Non-pigmented ciliary epithelial cell (primary cell): Measurements from ENCODE around the gene MEOX2.

ENCODE experiments used
- DNase-seq: peaks from one replicate; pipeline ENCODE4 v3.0.0-alpha.2; 2010; ENCODE audit warnings: low read depth

MEOX2 gene

GRCh38 chr7:15681186-15681585 is 5.3 kb downstream of the MEOX2 start:
- DNase-seq, result no peak

- DNase-seq, result no peak
Observed at GRCh38 chr7:15680446-15680845, 6.0 kb downstream of the MEOX2 start.

DNA sequence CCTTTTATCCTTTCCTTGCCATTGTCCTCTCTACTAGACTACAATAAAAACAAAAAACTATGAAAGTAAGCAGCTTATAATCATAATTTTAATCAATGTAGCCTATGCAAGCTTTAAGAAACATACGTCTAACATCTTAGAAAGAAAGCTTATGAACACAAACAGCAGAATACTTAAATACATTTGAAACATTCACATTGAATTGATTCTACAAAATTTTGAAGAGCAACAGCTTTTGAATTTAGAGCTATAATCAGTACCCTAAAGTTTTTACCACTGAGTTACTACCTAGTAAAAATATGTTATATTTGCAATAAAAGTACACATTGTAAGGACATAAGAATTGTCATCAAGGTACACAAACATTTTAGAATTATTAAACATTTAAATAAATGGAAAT is 7.2 kb downstream of the MEOX2 start:
- no peak for DNase-seq

- no peak for DNase-seq
Observed at GRCh38 chr7:15678653-15679052, 7.8 kb downstream of the MEOX2 start.

DNA sequence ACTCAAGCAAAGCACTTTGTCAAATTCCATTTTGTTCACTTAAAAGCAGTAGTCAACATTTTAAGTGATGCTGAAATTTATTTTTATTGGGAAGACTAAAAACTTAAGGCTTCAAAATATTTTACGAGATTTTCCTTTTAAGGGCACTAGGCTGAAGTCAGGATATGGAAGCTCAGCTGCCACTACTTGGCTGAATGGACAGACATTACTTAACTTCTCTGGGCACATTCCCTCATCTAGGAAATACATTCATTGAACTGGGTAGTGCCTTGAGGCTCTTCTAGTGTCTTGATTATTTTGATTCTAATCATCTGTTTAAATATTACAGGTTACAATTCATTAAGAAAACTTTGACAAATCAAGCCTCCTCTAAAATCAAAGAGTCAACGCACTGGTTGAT is 11.1 kb downstream of the MEOX2 start:
- no peak for DNase-seq

- DNase-seq, result no peak
Observed at GRCh38 chr7:15674586-15674985, 11.9 kb downstream of the MEOX2 start.

- no peak for DNase-seq
Observed at GRCh38 chr7:15669443-15670090, 16.9 kb downstream of the MEOX2 start.

DNA sequence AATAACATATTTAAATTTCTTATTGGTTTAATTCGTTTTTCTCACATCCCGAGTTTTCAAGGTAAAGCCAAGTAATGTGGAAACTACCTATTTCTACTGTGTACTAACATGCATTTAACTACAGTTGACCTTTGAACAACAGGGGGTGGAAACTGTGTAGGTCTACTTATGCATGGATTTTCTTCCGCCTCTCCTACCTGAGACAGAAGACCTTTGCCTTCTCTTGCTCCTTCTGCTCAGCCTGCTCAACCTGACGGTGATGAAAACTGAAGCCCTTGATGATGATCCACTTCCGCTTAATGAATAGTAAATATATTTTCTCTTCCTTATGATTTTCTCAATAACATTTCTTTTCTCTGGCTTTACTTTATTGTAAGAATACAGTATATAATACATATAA is 18.5 kb downstream of the MEOX2 start:
- DNase-seq, result no peak

DNA sequence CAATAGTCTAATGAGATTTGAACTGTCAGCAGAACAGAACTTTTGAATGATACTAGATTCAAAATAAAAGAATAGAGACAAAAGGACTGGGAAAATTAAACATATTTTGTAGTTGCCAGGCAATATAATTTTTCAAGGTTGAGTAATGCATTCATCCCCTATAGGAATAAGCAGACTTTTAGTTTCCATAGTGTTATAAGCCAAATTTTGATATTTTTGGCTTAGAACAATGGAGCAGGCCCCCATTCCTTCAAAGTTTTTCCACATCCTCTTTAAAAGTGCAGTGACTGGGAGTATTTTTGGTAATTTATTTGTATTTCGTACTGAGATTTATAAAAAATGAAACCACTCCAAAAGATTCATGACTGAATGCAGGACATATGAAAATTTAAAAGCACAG is 24.0 kb downstream of the MEOX2 start:
- no peak for DNase-seq

DNA sequence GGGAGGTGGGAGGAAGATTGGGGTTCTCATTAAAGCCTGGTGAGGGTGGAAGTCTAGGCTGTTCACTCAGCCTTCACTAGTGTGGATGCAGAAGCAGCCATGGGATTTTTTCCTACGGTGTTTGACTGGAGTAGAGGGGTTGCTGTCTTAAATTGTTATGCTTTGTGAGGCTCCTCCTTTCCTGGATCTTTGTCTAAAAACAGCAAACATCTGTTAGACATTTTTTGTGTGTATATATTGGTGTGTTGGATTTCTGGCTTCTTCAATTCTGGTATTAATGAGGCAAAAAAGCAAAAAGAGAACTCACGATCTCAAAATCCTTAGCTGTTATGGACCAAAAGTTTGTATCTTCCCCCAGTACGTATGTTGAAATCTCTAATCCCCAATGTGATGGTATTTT is 28.2 kb downstream of the MEOX2 start:
- DNase-seq, result no peak

- DNase-seq, result no peak
Observed at GRCh38 chr7:15652776-15653290, 33.6 kb downstream of the MEOX2 start.

DNA sequence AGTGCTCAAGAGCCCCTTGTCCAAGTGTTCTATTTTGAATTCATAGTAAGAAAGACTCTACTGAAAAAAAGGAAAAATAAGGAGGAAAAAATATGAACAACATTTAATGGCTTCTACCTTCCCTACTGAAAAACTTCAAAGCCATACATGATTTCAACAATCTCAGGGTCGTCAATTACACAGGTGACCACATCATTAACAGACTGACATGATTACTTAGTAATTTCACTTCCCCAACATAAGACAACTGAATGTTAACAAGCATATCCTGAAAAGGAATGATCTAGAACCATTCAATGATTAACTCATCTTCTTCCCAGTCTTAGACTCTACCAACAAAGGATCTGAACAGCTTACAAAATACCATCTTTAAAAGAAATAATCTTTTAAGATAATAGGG is 34.8 kb downstream of the MEOX2 start:
- no peak for DNase-seq

- DNase-seq, result no peak
Observed at GRCh38 chr7:15650787-15651186, 35.7 kb downstream of the MEOX2 start.

DNA sequence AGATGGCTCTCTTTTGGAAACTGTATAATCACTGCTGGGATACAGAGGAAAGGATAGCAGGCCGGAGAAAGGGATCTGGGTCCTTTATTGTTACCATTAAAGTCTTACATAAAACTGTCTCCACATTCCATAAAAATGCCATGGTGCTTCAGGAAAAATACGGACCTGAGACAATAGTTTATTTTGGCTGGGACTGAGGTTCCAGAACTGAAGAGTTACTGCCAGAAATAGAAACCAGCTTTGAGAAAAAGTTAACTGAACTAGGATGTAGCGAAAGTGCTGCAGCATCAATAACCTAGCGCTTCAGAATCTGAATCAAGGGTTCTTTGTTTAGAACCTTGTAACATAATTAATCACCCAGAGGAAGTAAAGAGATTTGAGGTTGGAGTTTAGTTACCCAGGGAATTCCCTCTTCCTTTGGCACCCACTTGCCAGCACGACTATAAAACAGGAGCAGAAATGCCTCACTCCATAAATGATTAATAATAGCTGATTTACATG is 38.0 kb downstream of the MEOX2 start:
- no peak for DNase-seq

DNA sequence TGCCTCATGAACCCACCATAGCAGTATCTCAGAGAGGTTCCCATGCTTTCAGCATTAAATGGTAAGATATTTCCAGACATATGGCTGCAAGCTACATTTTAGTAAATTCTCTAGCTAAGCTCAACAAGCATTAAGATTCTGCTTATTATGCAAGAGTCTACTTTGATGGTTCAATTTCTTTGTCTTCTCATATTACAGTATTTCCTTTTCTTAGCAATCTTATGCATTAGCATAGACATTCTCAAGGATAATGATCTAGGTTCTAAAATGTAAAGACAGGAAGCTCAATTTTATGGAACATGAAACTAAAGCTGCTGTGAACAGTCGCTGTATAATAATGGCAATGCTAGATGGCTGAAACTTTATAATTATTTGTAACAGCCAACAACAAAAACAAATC is 39.2 kb downstream of the MEOX2 start:
- no peak for DNase-seq

- no peak for DNase-seq
Observed at GRCh38 chr7:15643000-15643705, 43.3 kb downstream of the MEOX2 start.

DNA sequence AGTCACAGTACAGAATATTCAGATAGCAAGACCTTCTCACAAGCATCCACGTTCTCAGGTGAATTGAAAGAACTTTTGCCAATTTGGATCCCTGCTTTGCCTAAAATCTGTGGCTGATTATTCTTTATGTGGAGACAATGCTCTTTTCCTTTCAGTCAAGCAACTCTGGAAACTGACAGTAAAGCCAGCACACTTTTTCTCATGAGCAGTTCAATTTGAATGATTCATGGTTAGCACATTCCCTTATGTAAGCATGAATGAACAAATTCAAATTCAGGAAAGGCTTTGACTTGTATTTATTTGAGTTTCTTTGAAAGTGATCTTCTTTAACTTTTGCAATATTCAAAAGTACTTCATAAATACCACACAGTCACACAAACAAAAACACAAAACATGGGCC is 57.6 kb downstream of the MEOX2 start:
- peak; percentile 9 for DNase-seq

DNA sequence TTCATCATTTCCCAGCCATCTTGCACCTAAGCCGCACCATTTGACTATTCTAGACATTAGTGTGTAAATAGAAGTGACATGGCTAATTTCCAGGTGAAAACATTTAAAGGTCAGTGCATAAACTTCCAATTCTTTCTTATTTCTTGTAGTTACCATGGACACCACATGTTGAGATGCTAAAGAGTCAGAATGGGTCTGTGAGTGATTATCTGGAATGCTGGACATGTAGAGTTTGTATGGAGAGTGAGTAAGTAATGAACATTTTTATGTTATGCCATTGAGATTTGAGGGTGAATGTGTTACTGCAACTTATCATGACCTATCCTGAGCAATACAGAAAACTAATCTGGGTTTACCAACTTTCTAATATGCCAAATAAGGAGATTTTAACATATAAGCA is 60.4 kb downstream of the MEOX2 start:
- peak; percentile 9 for DNase-seq

- DNase-seq, result peak; percentile 23
Observed at GRCh38 chr7:15625466-15625865, 61.0 kb downstream of the MEOX2 start.

DNA sequence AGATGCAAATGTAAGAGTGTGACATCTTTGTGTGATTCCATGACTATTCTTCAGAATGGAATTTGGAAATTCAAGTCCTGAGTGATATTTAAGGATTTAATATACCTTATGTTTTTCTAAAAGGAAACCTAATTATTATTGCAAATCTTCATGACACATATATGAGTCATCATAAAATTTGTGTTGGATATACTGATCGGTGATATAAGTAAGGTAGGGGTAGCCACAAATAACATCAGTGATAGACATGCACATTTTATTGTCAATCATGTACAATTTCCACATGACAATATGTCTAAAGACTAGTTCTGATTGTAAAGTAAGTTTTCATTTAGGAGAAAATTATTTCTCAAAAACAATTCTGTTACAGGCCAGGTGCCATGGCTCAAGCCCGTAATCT is 65.0 kb downstream of the MEOX2 start:
- DNase-seq, result no peak

- no peak for DNase-seq
Observed at GRCh38 chr7:15620491-15621185, 65.8 kb downstream of the MEOX2 start.

DNA sequence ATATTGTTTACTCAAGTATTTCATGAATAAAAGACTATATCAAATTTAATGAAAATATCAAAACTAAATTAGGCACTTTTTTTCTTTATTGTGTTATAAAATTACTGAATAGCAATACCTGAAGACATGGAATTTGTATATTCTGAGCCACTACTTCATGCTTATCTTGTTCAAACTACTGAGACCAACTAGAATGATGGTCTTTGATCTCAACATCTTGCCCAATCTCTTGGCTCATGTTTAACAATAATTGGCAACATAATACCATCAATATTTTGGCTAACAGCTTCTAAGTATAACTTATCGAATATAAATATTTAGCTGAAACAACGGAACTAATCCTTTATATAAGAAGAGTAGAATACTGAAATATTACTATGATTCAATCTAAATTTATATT is 68.2 kb downstream of the MEOX2 start:
- DNase-seq, result no peak

DNA sequence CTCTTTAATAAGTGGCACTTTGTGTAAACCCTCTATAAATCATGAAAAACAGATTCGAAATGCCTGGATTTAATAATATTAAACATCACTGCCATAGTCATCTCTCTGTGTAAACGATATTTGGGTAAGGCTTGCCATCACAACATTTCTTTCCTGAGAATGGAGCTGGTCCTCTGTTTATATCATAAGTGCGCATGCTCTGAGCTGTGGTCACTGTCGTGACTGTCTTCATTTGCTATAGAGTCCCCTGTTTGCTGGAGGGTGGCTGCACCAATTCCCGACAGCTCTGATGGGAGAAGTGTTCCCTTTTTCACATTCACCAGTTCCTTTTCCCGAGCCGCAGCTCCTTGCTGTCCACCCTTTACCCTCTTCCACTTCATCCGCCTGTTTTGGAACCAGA is 74.3 kb downstream of the MEOX2 start:
- no peak for DNase-seq
